HG02943 (cell line): ENCODE measurements around the gene CASP6.
A peak's percentile ranks its signal among the peaks of the same experiment; 100 is the strongest.
"Not testable (repeated sequence)": the region's sequence is repeated elsewhere in the genome, so short reads cannot be mapped to it uniquely, and the experiment has no call there.

Experiments used
- ATAC-seq: cut with Tn5 transposase; IDR thresholded peaks from one replicate; pipeline ENCODE4 v1.9.1; 2021; ENCODE audit warnings: mild to moderate bottlenecking, low read depth, moderate library complexity; ENCODE audit not compliant: unreplicated experiment

The CASP6 gene

DNA sequence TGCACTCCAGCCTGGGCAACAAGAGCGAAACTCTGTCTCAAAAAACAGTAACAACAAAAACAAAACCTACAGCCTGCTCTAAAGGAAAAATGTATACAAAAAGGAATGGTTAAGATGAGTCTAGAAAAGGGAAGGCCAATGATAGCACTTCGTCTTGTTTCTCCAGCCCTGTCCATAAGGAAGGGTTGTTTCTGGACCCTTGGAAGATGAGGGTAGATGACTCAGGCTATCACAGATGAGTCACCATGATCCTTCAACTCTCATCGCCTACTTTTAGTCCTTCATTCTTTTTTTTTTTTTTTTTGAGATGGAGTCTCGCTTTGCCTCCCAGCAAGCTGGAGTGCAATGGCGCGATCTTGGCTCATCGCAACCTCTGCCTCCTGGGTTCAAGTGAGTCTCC, 17.8 kb upstream of the CASP6 start:
- no peak for ATAC-seq

DNA sequence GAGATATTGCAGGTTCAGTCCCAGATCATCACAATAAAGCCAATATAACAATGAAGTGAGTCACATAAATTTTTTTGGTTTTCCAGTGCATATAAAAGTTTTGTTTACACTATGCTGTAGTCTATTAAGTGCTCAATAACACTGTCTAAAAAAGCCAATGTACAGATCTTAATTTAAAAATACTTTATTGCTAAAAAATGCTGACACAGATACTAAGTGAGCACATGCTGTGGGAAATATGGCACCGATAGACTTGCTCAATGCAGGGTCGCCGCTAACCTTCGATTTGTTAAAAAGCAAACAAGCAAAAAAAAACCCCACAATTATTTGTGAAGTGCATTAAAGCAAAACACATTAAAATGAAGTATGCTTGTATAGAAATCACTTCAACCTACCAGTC, 16.4 kb upstream of the CASP6 start:
- ATAC-seq: no peak

GRCh38 chr4:109718759-109719158, 15.5 kb upstream of the CASP6 start:
- no peak for ATAC-seq

DNA sequence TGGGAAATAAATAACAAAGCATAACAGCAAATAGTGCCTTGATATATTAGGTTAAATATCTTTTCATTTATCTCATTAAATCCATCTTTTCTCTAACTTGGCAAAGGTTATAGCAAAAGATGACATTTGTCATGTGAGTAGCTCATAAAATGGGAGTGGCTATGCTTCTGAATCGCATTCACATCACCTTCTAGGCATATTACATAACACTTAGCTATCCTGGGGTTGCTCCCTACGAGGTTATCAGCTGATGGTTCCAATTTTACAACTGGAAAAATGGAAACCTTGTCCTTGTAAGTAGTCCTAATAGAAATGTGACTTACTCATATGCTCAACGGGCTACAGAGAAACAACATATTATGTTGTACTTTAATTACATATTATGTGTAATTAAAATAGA, 10.3 kb upstream of the CASP6 start:
- ATAC-seq: no peak

DNA sequence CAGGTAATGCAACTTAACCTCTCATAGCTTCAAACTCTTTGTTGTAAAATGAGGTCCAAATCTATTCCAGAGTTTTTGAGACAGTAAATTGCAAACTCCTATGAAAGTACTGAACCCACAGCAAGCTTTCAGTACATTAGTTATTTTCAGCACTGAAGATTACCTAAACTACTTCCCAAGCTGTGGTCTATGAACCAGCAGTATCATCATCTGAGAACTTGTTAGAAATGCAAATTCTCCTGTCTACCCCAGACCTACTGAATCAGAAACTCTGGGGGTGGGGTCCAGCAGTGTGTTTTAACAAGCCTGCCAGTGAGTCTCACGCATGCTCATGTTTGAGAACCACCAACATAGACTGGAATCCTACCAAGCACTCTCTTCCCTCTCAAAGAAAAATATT, 5.7 kb upstream of the CASP6 start:
- ATAC-seq: peak; percentile 68

DNA sequence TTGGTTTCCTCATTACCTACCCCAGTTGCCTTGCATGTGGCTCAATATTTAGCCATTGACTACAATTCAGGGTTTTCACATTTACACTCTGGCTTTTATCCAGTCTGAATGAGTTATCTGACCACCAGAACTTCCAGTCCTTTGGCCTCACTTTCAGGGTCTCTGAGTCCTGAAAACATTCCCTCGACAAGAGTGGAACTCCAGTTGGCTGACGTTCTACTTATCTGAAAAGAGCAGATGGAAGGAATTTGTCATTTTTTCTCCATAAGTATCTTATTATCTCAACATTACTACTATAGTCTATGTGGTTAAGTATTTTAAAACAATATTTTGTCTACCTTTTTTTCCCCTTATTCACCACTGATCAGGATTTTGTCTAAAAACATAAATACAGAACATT, 5.2 kb upstream of the CASP6 start:
- ATAC-seq: no peak

DNA sequence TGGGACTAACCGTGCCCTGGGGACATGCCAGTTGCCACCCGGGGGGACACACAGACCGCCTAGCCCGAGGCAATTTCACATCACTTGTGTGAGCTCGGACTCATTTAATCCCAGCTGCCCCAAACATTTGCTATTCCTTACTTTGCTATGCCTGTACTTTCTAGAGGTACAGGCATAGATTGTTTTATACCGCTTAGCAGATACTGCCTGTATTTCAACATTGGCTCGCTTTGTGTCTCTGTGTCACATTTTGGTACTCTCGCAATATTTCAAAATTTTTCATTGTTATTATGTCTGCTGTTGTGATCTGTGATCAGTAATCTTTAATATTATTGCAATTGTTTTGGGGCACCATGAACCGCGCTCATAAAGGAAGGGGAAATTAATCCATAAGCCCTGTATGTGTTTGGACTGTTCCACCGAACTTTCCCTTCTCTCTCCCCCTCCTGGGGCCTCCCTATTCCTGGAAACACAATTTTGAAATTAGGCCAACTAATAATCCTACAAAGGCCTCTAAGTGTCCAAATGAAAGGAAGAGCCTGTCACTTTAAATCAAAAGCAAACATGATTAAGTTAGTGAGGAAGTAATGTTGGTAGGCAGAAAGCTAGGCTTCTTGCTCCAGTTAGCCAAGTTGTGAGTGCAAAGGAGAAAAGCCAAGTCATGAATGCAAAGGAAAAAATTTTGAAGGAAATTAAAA, 568 bp upstream of the CASP6 start:
- no peak for ATAC-seq

GRCh38 chr4:109701566-109702410, 1.5 kb downstream of the CASP6 start:
- no peak for ATAC-seq

DNA sequence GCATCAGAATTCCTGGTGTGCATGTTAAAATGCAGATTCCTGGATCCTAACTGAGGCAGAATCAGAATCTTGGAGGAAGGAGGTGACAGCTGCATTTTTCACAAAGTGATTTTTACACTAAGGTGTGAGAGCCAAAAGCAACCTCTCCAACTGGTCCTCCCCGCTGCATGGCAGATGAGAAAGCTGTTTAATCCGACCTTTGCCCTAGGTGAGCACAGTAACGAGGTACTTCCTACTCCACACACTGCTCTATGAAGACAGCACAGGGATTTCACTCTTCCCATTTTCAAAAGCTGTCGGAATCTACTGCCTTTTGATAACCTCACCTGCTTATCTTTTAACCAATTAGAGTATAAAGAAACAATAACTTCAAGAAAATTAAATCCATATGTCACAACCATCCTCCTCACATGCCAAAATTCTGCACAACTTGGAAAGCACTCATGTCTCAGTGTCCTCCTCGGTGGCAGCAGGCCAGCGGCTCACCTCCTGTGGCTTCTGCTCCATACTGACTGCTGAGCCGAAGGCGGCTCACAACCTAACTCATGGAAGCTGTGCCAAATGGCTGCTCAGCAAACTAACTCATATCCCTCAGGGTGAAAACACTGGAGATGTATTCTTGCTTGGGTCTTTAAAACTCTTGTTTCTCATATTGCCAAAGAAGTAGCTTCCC, 3.6 kb downstream of the CASP6 start:
- ATAC-seq: no peak

DNA sequence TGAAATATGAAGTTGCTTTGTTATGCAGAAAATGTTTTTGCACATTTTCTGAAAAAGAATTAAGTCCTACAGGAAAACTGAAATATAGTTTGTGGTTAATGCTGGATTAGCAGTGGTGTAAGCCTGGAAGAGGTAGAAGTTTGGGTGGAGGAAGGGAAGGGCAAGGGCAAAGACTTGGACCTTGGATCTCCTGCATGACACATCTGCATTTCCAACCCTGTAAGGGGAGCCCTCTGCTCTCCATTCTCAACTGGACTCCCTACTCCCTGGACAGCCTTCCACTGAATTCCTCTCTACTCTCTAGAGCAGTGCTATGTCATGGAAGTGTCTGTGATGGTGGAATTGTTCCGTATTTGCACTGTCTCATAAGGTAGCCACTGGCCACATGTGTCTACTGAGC, 4.6 kb downstream of the CASP6 start:
- ATAC-seq: no peak

GRCh38 chr4:109691411-109691920, 11.8 kb downstream of the CASP6 start:
- ATAC-seq: no peak

- peak; percentile 88 for ATAC-seq
Measured at GRCh38 chr4:109690690-109691410, 12.4 kb downstream of the CASP6 start.

DNA sequence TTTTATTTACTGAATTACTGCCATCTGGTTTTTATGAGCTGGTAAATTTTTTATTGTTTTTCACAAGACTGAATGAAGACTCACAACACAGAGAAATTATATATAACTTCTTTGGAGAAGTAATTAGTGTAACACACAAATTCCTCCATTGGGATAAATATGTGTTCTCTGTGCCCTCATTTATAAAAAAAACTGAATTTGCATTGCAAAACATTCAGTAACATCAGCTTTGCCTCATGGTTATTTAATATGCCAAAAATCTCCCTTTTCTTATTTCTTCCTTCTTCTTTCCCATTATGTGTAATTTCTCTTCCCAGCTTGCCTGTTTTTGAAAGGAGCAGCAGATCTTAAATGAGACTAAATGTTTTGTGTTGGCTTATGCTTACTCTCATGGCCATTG, 18.5 kb downstream of the CASP6 start:
- ATAC-seq: no peak

GRCh38 chr4:109683621-109684253, 19.5 kb downstream of the CASP6 start:
- ATAC-seq: no peak

DNA sequence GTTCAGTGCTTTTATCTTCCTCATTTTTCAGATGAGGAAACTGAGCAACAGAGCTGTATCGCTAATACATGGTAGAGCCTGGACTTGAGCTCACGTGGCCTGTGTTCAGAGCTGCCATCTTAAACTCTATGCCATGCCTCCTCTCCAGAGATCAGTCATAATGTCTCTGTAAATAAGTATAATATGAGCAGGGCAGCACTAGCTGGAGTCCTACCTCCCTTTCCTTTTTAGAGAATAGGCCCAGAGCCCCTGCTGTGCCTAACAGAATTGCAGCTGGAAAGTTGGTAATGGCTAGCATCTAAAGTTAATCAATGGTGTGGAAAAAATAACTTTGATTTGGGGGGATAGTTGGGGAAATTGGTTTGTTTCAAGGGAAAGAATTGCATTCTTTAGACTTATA, 20.4 kb downstream of the CASP6 start:
- ATAC-seq: no peak

GRCh38 chr4:109678925-109679324, 24.3 kb downstream of the CASP6 start:
- ATAC-seq: not testable (repeated sequence)

GRCh38 chr4:109678472-109678871, 24.8 kb downstream of the CASP6 start:
- ATAC-seq: not testable (repeated sequence)

DNA sequence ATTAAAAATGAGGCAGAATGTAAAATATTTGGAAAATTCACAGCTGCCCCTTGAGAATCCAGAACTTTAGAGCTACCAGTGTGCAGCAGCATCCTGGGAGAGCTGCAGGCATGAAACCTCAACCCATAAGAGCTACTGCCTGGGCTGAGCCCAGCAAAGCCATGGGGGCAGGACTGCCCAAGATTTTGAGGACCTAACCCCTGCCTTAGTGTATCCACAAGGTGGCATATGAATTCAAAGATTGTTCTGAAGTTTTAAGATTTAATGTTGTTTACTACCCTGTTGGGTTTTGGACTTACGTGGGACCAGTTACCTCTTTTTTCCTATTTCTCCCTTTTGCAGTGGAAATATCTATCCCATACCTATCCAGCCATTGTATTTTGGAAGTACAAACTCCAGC, 26.4 kb downstream of the CASP6 start:
- ATAC-seq: no peak

- no peak for ATAC-seq
Measured at GRCh38 chr4:109675843-109676242, 27.4 kb downstream of the CASP6 start.

DNA sequence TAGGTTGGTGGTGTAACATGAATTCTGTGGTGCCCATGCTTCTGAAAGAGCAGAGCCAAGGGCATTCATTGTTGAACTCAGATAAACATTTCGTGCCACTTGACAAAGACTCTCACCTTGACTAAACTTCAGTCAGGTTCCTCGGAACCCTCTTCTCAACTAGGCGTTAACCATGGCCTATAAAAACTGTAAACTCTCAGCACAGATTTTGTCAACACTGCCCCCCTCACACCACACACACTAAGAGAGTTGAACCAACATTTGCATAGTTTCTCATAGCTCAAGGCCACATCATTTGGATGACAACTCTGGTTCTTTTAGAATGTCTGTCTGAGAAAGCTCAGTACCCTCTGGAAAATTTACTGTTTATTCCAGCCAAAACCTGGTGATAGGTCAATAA, 28.1 kb downstream of the CASP6 start:
- ATAC-seq: no peak
